Central memory CD4-positive, alpha-beta T cell (primary cell): ENCODE measurements around the gene MAPK8.

Source experiments
- DNase-seq: peaks from one replicate; pipeline ENCODE4 v3.0.0; 2022

MAPK8 gene

GRCh38 chr10:48292616-48293015, 13.9 kb upstream of the MAPK8 start:
- no peak for DNase-seq

- no peak for DNase-seq
Observed at GRCh38 chr10:48294431-48294830, 12.0 kb upstream of the MAPK8 start.

- no peak for DNase-seq
Observed at GRCh38 chr10:48296576-48297098, 9.8 kb upstream of the MAPK8 start.

GRCh38 chr10:48299066-48299465, 7.4 kb upstream of the MAPK8 start:
- no peak for DNase-seq

- no peak for DNase-seq
Observed at GRCh38 chr10:48299692-48300091, 6.8 kb upstream of the MAPK8 start.

- DNase-seq = no peak
Observed at GRCh38 chr10:48300556-48300955, 5.9 kb upstream of the MAPK8 start.

GRCh38 chr10:48302515-48303476, 3.7 kb upstream of the MAPK8 start:
- no peak for DNase-seq

GRCh38 chr10:48305905-48306264, 592 bp upstream of the MAPK8 start:
- DNase-seq = no peak

GRCh38 chr10:48306870-48307710, 613 bp downstream of the MAPK8 start:
- no peak for DNase-seq

GRCh38 chr10:48307711-48308018, 1.2 kb downstream of the MAPK8 start:
- DNase-seq = no peak

- DNase-seq = no peak
Observed at GRCh38 chr10:48309711-48310226, 3.3 kb downstream of the MAPK8 start.

- DNase-seq = no peak
Observed at GRCh38 chr10:48314107-48314506, 7.6 kb downstream of the MAPK8 start.

GRCh38 chr10:48316236-48316635, 9.8 kb downstream of the MAPK8 start:
- DNase-seq = no peak

- DNase-seq = no peak
Observed at GRCh38 chr10:48317321-48317990, 11.0 kb downstream of the MAPK8 start.

- DNase-seq = no peak
Observed at GRCh38 chr10:48322017-48322416, 15.5 kb downstream of the MAPK8 start.

- DNase-seq = no peak
Observed at GRCh38 chr10:48324580-48324979, 18.1 kb downstream of the MAPK8 start.

- no peak for DNase-seq
Observed at GRCh38 chr10:48330269-48330668, 23.8 kb downstream of the MAPK8 start.

GRCh38 chr10:48331436-48331835, 25.0 kb downstream of the MAPK8 start:
- no peak for DNase-seq

GRCh38 chr10:48332166-48332870, 25.8 kb downstream of the MAPK8 start:
- DNase-seq = no peak

GRCh38 chr10:48332871-48333216, 26.4 kb downstream of the MAPK8 start:
- no peak for DNase-seq

- no peak for DNase-seq
Observed at GRCh38 chr10:48333856-48334255, 27.4 kb downstream of the MAPK8 start.

- DNase-seq = no peak
Observed at GRCh38 chr10:48335788-48336187, 29.3 kb downstream of the MAPK8 start.
